ENCODE measurements around the gene DDX1.

The DDX1 gene

DNA sequence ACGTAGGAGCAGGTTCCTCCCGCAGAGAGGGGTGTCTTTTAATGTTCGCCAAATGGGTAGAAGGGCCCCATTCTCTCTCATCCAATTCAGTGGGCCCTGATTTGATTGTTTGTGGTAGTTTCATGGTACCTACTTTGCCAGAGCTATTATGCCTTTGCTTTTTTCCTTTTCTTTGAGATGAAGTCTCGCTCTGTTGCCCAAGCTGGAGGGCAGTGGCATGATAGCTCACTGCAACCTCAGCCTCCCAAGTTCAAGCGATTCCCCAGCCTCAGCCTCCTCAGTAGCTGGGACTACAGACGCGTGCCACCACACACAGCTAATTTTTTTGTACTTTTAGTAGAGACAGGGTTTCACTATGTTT is 59.7 kb downstream of the DDX1 start:
- H3K27ac ChIP-seq (replicated peaks), result no peak overlapping the region
- H3K27me3 ChIP-seq (ENCODE audit: insufficient read depth, poor library complexity, severe bottlenecking), result no peaks in the 10 kb centered on the region
- TF ChIP-seq GABPA (IDR thresholded peaks at IDR 0.05; ENCODE audit: low read depth) (no peak), POLR2AphosphoS5 (IDR thresholded peaks at IDR 0.05; ENCODE audit: low read depth) (no peak), SPI1 (IDR thresholded peaks at IDR 0.05; ENCODE audit: borderline replicate concordance, low read depth) (no peak)
- TF ChIP-seq, protein P1, sequence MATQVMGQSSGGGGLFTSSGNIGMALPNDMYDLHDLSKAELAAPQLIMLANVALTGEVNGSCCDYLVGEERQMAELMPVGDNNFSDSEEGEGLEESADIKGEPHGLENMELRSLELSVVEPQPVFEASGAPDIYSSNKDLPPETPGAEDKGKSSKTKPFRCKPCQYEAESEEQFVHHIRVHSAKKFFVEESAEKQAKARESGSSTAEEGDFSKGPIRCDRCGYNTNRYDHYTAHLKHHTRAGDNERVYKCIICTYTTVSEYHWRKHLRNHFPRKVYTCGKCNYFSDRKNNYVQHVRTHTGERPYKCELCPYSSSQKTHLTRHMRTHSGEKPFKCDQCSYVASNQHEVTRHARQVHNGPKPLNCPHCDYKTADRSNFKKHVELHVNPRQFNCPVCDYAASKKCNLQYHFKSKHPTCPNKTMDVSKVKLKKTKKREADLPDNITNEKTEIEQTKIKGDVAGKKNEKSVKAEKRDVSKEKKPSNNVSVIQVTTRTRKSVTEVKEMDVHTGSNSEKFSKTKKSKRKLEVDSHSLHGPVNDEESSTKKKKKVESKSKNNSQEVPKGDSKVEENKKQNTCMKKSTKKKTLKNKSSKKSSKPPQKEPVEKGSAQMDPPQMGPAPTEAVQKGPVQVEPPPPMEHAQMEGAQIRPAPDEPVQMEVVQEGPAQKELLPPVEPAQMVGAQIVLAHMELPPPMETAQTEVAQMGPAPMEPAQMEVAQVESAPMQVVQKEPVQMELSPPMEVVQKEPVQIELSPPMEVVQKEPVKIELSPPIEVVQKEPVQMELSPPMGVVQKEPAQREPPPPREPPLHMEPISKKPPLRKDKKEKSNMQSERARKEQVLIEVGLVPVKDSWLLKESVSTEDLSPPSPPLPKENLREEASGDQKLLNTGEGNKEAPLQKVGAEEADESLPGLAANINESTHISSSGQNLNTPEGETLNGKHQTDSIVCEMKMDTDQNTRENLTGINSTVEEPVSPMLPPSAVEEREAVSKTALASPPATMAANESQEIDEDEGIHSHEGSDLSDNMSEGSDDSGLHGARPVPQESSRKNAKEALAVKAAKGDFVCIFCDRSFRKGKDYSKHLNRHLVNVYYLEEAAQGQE (IDR thresholded peaks at IDR 0.05; ENCODE audit: insufficient replicate concordance, low read depth), result no peak
- TF ChIP-seq, protein P2, sequence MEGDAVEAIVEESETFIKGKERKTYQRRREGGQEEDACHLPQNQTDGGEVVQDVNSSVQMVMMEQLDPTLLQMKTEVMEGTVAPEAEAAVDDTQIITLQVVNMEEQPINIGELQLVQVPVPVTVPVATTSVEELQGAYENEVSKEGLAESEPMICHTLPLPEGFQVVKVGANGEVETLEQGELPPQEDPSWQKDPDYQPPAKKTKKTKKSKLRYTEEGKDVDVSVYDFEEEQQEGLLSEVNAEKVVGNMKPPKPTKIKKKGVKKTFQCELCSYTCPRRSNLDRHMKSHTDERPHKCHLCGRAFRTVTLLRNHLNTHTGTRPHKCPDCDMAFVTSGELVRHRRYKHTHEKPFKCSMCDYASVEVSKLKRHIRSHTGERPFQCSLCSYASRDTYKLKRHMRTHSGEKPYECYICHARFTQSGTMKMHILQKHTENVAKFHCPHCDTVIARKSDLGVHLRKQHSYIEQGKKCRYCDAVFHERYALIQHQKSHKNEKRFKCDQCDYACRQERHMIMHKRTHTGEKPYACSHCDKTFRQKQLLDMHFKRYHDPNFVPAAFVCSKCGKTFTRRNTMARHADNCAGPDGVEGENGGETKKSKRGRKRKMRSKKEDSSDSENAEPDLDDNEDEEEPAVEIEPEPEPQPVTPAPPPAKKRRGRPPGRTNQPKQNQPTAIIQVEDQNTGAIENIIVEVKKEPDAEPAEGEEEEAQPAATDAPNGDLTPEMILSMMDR (IDR thresholded peaks at IDR 0.05; ENCODE audit: insufficient read depth, low read length), result no peak
- no peak overlapping the region for H3K4me3 ChIP-seq (replicated peaks; ENCODE audit: insufficient read depth, low read length)
- DNase-seq (ENCODE audit: low read depth in 1 of 2, low spot score in 1 of 2), result no peak

DNA sequence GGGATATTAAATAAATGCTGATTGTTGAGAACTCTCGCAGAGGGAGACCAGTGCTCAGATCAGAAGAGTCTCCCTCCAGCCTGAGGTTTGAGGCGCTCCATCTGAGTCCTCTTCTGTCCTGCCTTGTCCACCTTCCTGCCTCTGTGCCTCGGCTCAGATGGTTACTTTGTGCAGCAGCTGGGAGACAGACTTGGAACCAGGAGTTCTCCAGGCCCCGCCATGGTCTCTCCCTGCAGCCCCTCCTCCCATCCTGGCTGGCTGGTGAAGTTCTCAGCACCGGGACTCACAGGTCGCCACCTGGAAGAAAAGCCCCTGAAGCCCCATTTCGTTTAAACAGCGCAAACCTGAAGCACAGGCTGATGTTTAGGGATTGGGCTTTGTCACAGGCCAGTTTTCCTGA is 60.6 kb downstream of the DDX1 start:
- Histone ChIP-seq H3K4me3 (replicated peaks; ENCODE audit: insufficient read depth, low read length) (no peak overlapping the region), H3K27me3 (ENCODE audit: insufficient read depth, poor library complexity, severe bottlenecking) (no peaks in the 10 kb centered on the region), H3K27ac (replicated peaks) (no peak overlapping the region)
- TF ChIP-seq, protein P1 (IDR thresholded peaks at IDR 0.05; ENCODE audit: insufficient replicate concordance, low read depth), result no peak
- TF ChIP-seq POLR2AphosphoS5 (IDR thresholded peaks at IDR 0.05; ENCODE audit: low read depth), result no peak
- TF ChIP-seq, protein P2 (IDR thresholded peaks at IDR 0.05; ENCODE audit: insufficient read depth, low read length), result no peak
- TF ChIP-seq GABPA (IDR thresholded peaks at IDR 0.05; ENCODE audit: low read depth), result no peak
- no peak for TF ChIP-seq SPI1 (IDR thresholded peaks at IDR 0.05; ENCODE audit: borderline replicate concordance, low read depth)
- no peak for DNase-seq (ENCODE audit: low read depth in 1 of 2, low spot score in 1 of 2)

DNA sequence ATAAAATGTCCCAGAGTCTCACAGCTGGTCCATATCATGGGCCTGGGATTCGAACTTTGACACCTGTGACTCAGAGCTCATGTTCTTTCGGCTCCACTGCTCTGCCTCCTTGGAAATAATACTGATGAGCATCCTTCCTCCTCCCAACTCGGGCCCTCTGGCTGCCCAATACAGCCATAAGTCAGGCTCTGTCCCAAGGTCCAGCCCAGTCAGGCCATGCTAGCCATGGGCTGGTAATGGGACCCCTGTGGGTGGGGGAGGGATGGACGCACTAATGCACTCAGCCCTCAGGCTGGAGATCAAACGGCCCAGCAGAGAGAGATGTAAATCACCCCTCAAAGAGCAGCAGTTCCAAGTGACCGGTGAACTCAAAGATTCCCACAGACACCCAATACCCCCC is 61.1 kb downstream of the DDX1 start:
- TF ChIP-seq, protein P1 (IDR thresholded peaks at IDR 0.05; ENCODE audit: insufficient replicate concordance, low read depth), result no peak
- TF ChIP-seq GABPA (IDR thresholded peaks at IDR 0.05; ENCODE audit: low read depth), result no peak
- TF ChIP-seq SPI1 (IDR thresholded peaks at IDR 0.05; ENCODE audit: borderline replicate concordance, low read depth), result no peak
- TF ChIP-seq, protein P2 (IDR thresholded peaks at IDR 0.05; ENCODE audit: insufficient read depth, low read length), result no peak
- no peak for TF ChIP-seq POLR2AphosphoS5 (IDR thresholded peaks at IDR 0.05; ENCODE audit: low read depth)
- H3K4me3 ChIP-seq (replicated peaks; ENCODE audit: insufficient read depth, low read length), result no peak overlapping the region
- no peak overlapping the region for H3K27ac ChIP-seq (replicated peaks)
- no peaks in the 10 kb centered on the region for H3K27me3 ChIP-seq (ENCODE audit: insufficient read depth, poor library complexity, severe bottlenecking)
- DNase-seq (ENCODE audit: low read depth in 1 of 2, low spot score in 1 of 2), result no peak

Measured in HL-60 (cell line).